Neural cell (in vitro differentiated cells): ENCODE measurements around the gene BCDIN3D. TPM values are rescaled to one million over a fixed set of nuclear protein-coding genes. Genes with fewer than 3 reads are reported as not detected.

Source experiments
- H2AFZ ChIP-seq: fragments of 200-600, 300-800 bp; sonication (generic), shearing (Covaris generic); 2 replicates; pipeline ENCODE4 v1.6.0; 2014; ENCODE audit warnings: low read depth, mild to moderate bottlenecking, antibody characterized with exemption, low read length, moderate library complexity
- H3F3A ChIP-seq: fragments of 200-600 bp; shearing (Covaris generic); 2 replicates; pipeline ENCODE4 v1.6.1; 2016; ENCODE audit warnings: mild to moderate bottlenecking, moderate library complexity, mixed read lengths, antibody characterized with exemption, low read length; ENCODE audit not compliant: insufficient read depth, poor library complexity, severe bottlenecking
- H3K27ac ChIP-seq: fragments of 200-600, 300-800 bp; sonication (generic), shearing (Covaris generic); 2 replicates; pipeline ENCODE4 v1.5.1; 2014; ENCODE audit warnings: mild to moderate bottlenecking, low read length, moderate library complexity
- H3K27me3 ChIP-seq: fragments of 300-800, 200-600 bp; sonication (generic), shearing (Covaris generic); 2 replicates; pipeline ENCODE4 v1.6.0; 2014; ENCODE audit warnings: mild to moderate bottlenecking, low read depth, low read length, moderate library complexity; ENCODE audit not compliant: insufficient read depth
- H3K36me3 ChIP-seq: fragments of 300-800, 200-600 bp; sonication (generic), shearing (Covaris generic); 2 replicates; pipeline ENCODE4 v1.5.1; 2014; ENCODE audit warnings: mild to moderate bottlenecking, antibody characterized with exemption, low read length, moderate library complexity; ENCODE audit not compliant: insufficient read depth
- H3K4me2 ChIP-seq: fragments of 300-800, 200-600 bp; sonication (generic), shearing (Covaris generic); 2 replicates; pipeline ENCODE4 v1.6.0; 2014; ENCODE audit warnings: mild to moderate bottlenecking, low read length
- H3K4me3 ChIP-seq: fragments of 300-800, 200-600 bp; sonication (generic), shearing (Covaris generic); 2 replicates; pipeline ENCODE4 v1.5.1; 2014; ENCODE audit warnings: mild to moderate bottlenecking, low read length, moderate library complexity
- H3K79me2 ChIP-seq: fragments of 200-600 bp; shearing (Covaris generic); replicated peaks from 2 replicates; pipeline ENCODE4 v1.6.0; 2014; ENCODE audit warnings: mild to moderate bottlenecking, low read length, moderate library complexity; ENCODE audit not compliant: insufficient read depth
- H3K9ac ChIP-seq: fragments of 300-800, 200-600 bp; sonication (generic), shearing (Covaris generic); 2 replicates; pipeline ENCODE4 v1.6.1; 2016; ENCODE audit warnings: mild to moderate bottlenecking, low read length, mixed read lengths
- H3K9me2 ChIP-seq: fragments of 200-600 bp; shearing (Covaris generic); 2 replicates; pipeline ENCODE4 v1.6.1; 2016; ENCODE audit warnings: mild to moderate bottlenecking, low read length, mixed read lengths; ENCODE audit not compliant: insufficient read depth
- H3K9me3 ChIP-seq: fragments of 200-600, 300-800 bp; sonication (generic), shearing (Covaris generic); 2 replicates; pipeline ENCODE4 v1.6.1; 2016; ENCODE audit warnings: mild to moderate bottlenecking, mixed run types, low read length, moderate library complexity, mixed read lengths
- H4K20me1 ChIP-seq: fragments of 200-600 bp; shearing (Covaris generic); 2 replicates; pipeline ENCODE4 v1.6.1; 2016; ENCODE audit warnings: mild to moderate bottlenecking, mixed run types; ENCODE audit not compliant: insufficient read depth
- CTCF ChIP-seq: fragments of 450-650 bp; IDR thresholded peaks from 2 replicates; pipeline ENCODE4 v1.5.1; 2014; ENCODE audit warnings: antibody characterized with exemption, mild to moderate bottlenecking, moderate library complexity; ENCODE audit not compliant: poor library complexity, severe bottlenecking
- EP300 ChIP-seq: fragments of 450-650 bp; conservative IDR thresholded peaks from 2 replicates; pipeline ENCODE4 v1.6.1; 2014; ENCODE audit warnings: antibody characterized with exemption, mild to moderate bottlenecking, moderate library complexity; ENCODE audit not compliant: poor library complexity, severe bottlenecking
- EZH2 ChIP-seq: fragments of 200-600, 300-800 bp; shearing (Covaris generic), sonication (generic); IDR thresholded peaks from 2 replicates; pipeline ENCODE4 v1.6.1; 2014; ENCODE audit warnings: antibody characterized with exemption, low read length, borderline replicate concordance, mild to moderate bottlenecking; ENCODE audit not compliant: insufficient read depth, poor library complexity, severe bottlenecking
- MXI1 ChIP-seq: fragments of 450-650 bp; conservative IDR thresholded peaks from 2 replicates; pipeline ENCODE4 v1.6.1; 2014; ENCODE audit warnings: antibody characterized with exemption, mild to moderate bottlenecking; ENCODE audit not compliant: poor library complexity, severe bottlenecking
- POLR2AphosphoS5 ChIP-seq: IDR thresholded peaks from 2 replicates; pipeline ENCODE4 v1.6.1; 2012
- RAD21 ChIP-seq: fragments of 450-650 bp; conservative IDR thresholded peaks from 2 replicates; pipeline ENCODE4 v1.6.1; 2014; ENCODE audit warnings: antibody characterized with exemption, mild to moderate bottlenecking, moderate library complexity
- REST ChIP-seq: IDR thresholded peaks from 2 replicates; pipeline ENCODE4 v1.6.1; 2012; ENCODE audit warnings: borderline replicate concordance
- SMC3 ChIP-seq: fragments of 450-650 bp; conservative IDR thresholded peaks from 2 replicates; pipeline ENCODE4 v1.6.1; 2014; ENCODE audit warnings: antibody characterized with exemption, mild to moderate bottlenecking, moderate library complexity; ENCODE audit not compliant: poor library complexity
- TAF1 ChIP-seq: IDR thresholded peaks from 2 replicates; pipeline ENCODE4 v1.6.1; 2012; ENCODE audit warnings: low read depth
- polyA plus RNA-seq: library from polyadenylated mRNA; depleted of rRNA; stranded (reverse); fragments of >200 nt; gene quantifications from 2 replicates; pipeline ENCODE4 v1.2.3, GENCODE V29; 2014

Gene BCDIN3D
- polyA plus RNA-seq, 1 donor from 2014 or later = 10.0 TPM

DNA sequence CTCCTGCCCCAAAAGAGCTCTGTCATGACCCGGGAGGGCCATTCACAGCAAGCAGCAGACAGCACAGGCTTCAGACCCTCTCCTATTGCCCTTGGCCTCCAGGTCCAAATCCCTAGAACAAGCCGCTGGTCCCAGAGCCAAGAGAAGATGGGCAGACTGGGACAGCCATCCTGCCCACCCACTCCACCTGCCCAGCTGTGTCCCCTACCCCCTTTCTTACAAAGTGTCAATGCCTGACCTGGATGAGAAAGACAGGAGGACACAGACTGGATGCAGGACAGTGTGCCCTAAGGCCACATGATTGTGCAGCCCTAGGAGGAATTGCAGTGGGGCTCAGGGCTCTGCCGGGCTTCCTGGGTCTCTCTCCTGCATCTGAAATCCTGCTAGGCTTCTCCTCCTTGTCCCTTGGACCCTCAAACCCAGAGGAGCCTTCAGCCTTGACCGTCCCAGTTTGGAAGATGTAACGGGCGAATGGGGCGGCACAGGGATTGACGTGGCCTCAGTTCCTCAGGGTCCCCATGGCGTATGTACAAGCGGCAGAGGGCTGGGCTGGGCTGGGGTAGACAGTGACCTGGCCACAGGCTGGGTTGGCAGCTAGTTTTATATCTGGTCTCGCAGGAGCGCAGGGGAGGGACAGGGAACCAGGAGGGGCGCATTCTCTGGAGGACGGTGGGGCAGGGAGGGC, 27.1 kb upstream of the BCDIN3D start:
- H3K79me2 ChIP-seq = no peaks in the 10 kb centered on the region
- no peaks in the 10 kb centered on the region for H4K20me1 ChIP-seq
- no peak overlapping the region for H3K4me3 ChIP-seq
- TF ChIP-seq CTCF = no peak
- no peak for TF ChIP-seq REST
- no peak for TF ChIP-seq POLR2AphosphoS5
- no peak for TF ChIP-seq EZH2
- TF ChIP-seq RAD21 = no peak
- TF ChIP-seq EP300 = no peak
- no peak for TF ChIP-seq SMC3
- no peak for TF ChIP-seq MXI1
- TF ChIP-seq TAF1 = no peak
- H3K36me3 ChIP-seq = no peaks in the 10 kb centered on the region
- no peak overlapping the region for H2AFZ ChIP-seq
- H3K4me2 ChIP-seq = no peak overlapping the region
- H3K27me3 ChIP-seq = no peaks in the 10 kb centered on the region
- no peaks in the 10 kb centered on the region for H3K9me3 ChIP-seq
- no peak overlapping the region for H3K27ac ChIP-seq
- H3K9me2 ChIP-seq = no peaks in the 10 kb centered on the region
- no peak overlapping the region for H3K9ac ChIP-seq
- H3F3A ChIP-seq = no peaks in the 10 kb centered on the region

- H3K4me2 ChIP-seq = no peak overlapping the region
- H3K9ac ChIP-seq = no peak overlapping the region
- H3K27me3 ChIP-seq = no peaks in the 10 kb centered on the region
- H2AFZ ChIP-seq = no peak overlapping the region
- no peak for TF ChIP-seq SMC3
- no peak for TF ChIP-seq CTCF
- TF ChIP-seq MXI1 = no peak
- TF ChIP-seq TAF1 = no peak
- TF ChIP-seq POLR2AphosphoS5 = no peak
- no peaks in the 10 kb centered on the region for H3K9me2 ChIP-seq
- H3K79me2 ChIP-seq = no peaks in the 10 kb centered on the region
- H3K27ac ChIP-seq = no peak overlapping the region
- H4K20me1 ChIP-seq = no peaks in the 10 kb centered on the region
- no peaks in the 10 kb centered on the region for H3F3A ChIP-seq
- H3K4me3 ChIP-seq = no peak overlapping the region
- no peaks in the 10 kb centered on the region for H3K36me3 ChIP-seq
- H3K9me3 ChIP-seq = no peaks in the 10 kb centered on the region
These were observed 26.3 kb upstream of the BCDIN3D start for GRCh38 chr12:49868952-49869815.
